GM23338 (cell line): Measurements from ENCODE around the gene ACOX1. TPM values are rescaled to one million over a fixed set of nuclear protein-coding genes. Genes with fewer than 3 reads are reported as not detected.

Experiments
- ATAC-seq: fragments of 200-7000 bp; cut with Tn5 transposase; 3 replicates; pipeline ENCODE4 v1.9.1; 2020
- DNase-seq: peaks from one replicate; pipeline ENCODE4 v3.0.0-alpha.2; 2015; ENCODE audit warnings: low spot score
- H2AFZ ChIP-seq: fragments of 200-600 bp; sonication (generic); 2 replicates; pipeline ENCODE4 v1.8.0; 2016; ENCODE audit warnings: antibody characterized with exemption, mild to moderate bottlenecking, moderate library complexity
- H3F3A ChIP-seq: fragments of 200-600 bp; sonication (generic); replicated peaks from 2 replicates; pipeline ENCODE4 v1.8.0; 2017; ENCODE audit warnings: antibody characterized with exemption, mixed run types, low read depth
- H3K27ac ChIP-seq: fragments of 200-600 bp; sonication (generic); 2 replicates; pipeline ENCODE4 v1.6.1; 2016; ENCODE audit warnings: low read depth
- H3K27me3 ChIP-seq: fragments of 200-600 bp; sonication (generic); 2 replicates; pipeline ENCODE4 v1.8.0; 2016; ENCODE audit warnings: mild to moderate bottlenecking, mixed run types, moderate library complexity; ENCODE audit not compliant: insufficient read depth
- H3K36me3 ChIP-seq: fragments of 200-600 bp; sonication (generic); 2 replicates; pipeline ENCODE4 v1.8.0; 2016; ENCODE audit warnings: mild to moderate bottlenecking; ENCODE audit not compliant: insufficient read depth
- H3K4me1 ChIP-seq: fragments of 200-600 bp; sonication (generic); 2 replicates; pipeline ENCODE4 v1.8.0; 2016; ENCODE audit warnings: mild to moderate bottlenecking, moderate library complexity; ENCODE audit not compliant: insufficient read depth
- H3K4me2 ChIP-seq: fragments of 200-600 bp; sonication (generic); 2 replicates; pipeline ENCODE4 v1.7.1; 2017; ENCODE audit warnings: mixed run types
- H3K4me3 ChIP-seq: fragments of 200-600 bp; sonication (generic); 2 replicates; pipeline ENCODE4 v1.6.1; 2016; ENCODE audit warnings: mixed run types
- H3K79me2 ChIP-seq: fragments of 200-600 bp; sonication (generic); replicated peaks from 2 replicates; pipeline ENCODE4 v1.8.0; 2017; ENCODE audit warnings: mild to moderate bottlenecking; ENCODE audit not compliant: insufficient read depth
- H3K9me2 ChIP-seq: fragments of 200-600 bp; sonication (generic); 2 replicates; pipeline ENCODE4 v1.8.0; 2017; ENCODE audit not compliant: insufficient read depth
- H4K20me1 ChIP-seq: fragments of 200-600 bp; sonication (generic); replicated peaks from 2 replicates; pipeline ENCODE4 v1.8.0; 2017; ENCODE audit warnings: mild to moderate bottlenecking; ENCODE audit not compliant: insufficient read depth
- H3K27ac Mint-ChIP-seq: 2 replicates; pipeline ENCODE4 v1.8.0; 2020; ENCODE audit warnings: inconsistent platforms, mild to moderate bottlenecking, moderate library complexity, mixed read lengths
- H3K27me3 Mint-ChIP-seq: 3 replicates; pipeline ENCODE4 v1.8.0; 2022; ENCODE audit warnings: low read depth, mild to moderate bottlenecking, moderate library complexity, mixed read lengths, inconsistent platforms; ENCODE audit not compliant: insufficient read depth, poor library complexity
- H3K36me3 Mint-ChIP-seq: 3 replicates; pipeline ENCODE4 v1.8.0; 2021; ENCODE audit warnings: low read depth, mild to moderate bottlenecking, inconsistent platforms, moderate library complexity, mixed read lengths
- H3K4me1 Mint-ChIP-seq: 3 replicates; pipeline ENCODE4 v1.8.0; 2020; ENCODE audit warnings: mild to moderate bottlenecking, inconsistent platforms, mixed read lengths
- H3K4me3 Mint-ChIP-seq: 3 replicates; pipeline ENCODE4 v1.8.0; 2021; ENCODE audit warnings: moderate library complexity, mild to moderate bottlenecking, inconsistent platforms, mixed read lengths
- H3K9me3 Mint-ChIP-seq: 3 replicates; pipeline ENCODE4 v1.8.0; 2020; ENCODE audit warnings: moderate library complexity, mild to moderate bottlenecking, inconsistent platforms, mixed read lengths
- CREB1 ChIP-seq: fragments of 250-450 bp; sonication (Bioruptor Pico); IDR thresholded peaks from 2 replicates; pipeline ENCODE4 v1.5.0; 2020; ENCODE audit warnings: low read depth, mild to moderate bottlenecking, moderate library complexity
- EZH2phosphoT487 ChIP-seq: fragments of 200-600 bp; sonication (generic); IDR thresholded peaks from one replicate; pipeline ENCODE4 v1.8.1; 2018; ENCODE audit warnings: antibody characterized with exemption; ENCODE audit not compliant: unreplicated experiment
- JUNB ChIP-seq: IDR thresholded peaks from one replicate; pipeline ENCODE4 v1.6.1; 2016; ENCODE audit warnings: antibody characterized with exemption; ENCODE audit not compliant: unreplicated experiment
- STAT1 ChIP-seq: IDR thresholded peaks from one replicate; pipeline ENCODE4 v1.6.1; 2016; ENCODE audit warnings: antibody characterized with exemption; ENCODE audit not compliant: unreplicated experiment
- ZNF114 ChIP-seq: fragments of 250-450 bp; sonication (Bioruptor Pico); IDR thresholded peaks from 2 replicates; pipeline ENCODE4 v1.5.0; 2020; ENCODE audit warnings: mild to moderate bottlenecking, moderate library complexity
- polyA plus RNA-seq: library from polyadenylated mRNA; unstranded; fragments of >200 nt; fragmentation: Nextera tagmentation; extraction: Ambion mirVana; gene quantifications from 2 replicates; pipeline ENCODE4 v1.2.1, GENCODE V29; 2016
- total RNA-seq: library from RNA; depleted of rRNA; stranded (reverse); fragments of >200 nt; shearing (Covaris generic); gene quantifications from 2 replicates; pipeline ENCODE4 v1.2.3, GENCODE V29; 2014
- TF ChIP-seq, protein P1 (sequence below): IDR thresholded peaks from one replicate; pipeline ENCODE4 v1.6.1; 2018; ENCODE audit warnings: antibody characterized with exemption; ENCODE audit not compliant: unreplicated experiment
- TF ChIP-seq, protein P2 (sequence below): IDR thresholded peaks from 2 replicates; pipeline ENCODE4 v1.6.1; 2016; ENCODE audit warnings: antibody characterized with exemption
- TF ChIP-seq, protein P3 (sequence below), 2 experiments: fragments of 200-600 bp in 1 of 2; sonication (generic) in 1 of 2; conservative IDR thresholded peaks; 2 replicates each; pipeline versions ENCODE4 v1.5.1 to v1.6.1; 2016 to 2017; ENCODE audit warnings: antibody characterized with exemption in 2 of 2, low read depth in 2 of 2, mild to moderate bottlenecking in 2 of 2, moderate library complexity in 1 of 2
- TF ChIP-seq, protein P4 (sequence below): fragments of 250-450 bp; sonication (Bioruptor Pico); IDR thresholded peaks from 2 replicates; pipeline ENCODE4 v1.5.0; 2020; ENCODE audit warnings: mild to moderate bottlenecking, moderate library complexity

ACOX1 gene
- total and polyA plus RNA-seq, 2 experiments from 2014 or later = 12.8 to 32.9 TPM

DNA sequence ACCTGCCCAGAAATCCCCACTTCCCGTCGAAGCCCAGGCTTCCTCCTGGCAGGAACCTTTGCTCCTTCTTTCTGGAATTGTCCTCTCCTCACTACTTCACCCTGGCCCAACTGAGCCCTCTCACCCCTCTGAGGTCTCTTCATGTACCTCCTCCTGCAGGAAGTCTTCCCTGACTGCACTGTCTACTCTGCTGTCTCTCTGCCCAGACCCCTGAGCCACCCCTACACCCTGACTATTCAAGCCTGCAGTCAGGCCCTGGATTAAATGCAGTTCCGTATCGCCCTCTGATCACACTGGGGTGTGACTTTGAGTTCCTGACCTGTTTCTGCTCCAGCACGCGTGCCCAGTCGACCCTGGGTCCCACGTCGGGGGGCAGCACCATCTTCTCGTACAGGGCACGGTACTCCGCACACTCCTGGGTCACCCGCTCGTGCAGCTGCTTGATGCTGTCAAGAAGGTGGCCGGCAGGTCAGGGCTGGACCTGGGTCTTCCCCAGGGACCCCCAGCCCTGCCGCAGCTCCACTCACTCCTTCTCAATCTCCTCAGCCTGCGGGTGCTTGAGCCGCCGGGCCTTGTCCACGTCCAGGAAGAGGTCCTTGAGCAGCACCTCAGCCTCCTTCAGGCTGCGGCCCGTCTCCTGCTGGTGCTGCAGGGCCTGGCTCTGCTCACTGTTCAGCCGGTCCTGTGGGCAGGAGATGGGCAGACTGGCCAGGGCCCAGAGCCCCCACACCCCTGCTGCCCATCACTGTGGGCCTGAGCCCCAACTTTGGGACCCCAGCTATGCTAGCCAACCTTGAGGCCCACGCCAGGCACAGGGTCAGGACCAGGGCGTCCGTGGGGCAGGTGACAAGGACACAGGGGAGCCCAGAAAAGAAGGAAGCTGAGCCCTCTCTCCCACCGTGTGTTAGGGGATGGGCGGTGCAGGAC, 44.3 kb upstream of the ACOX1 start (continued):
- TF ChIP-seq JUNB (no peak), CREB1 (CRISPR knock-in tag) (no peak), STAT1 (no peak), ZNF114 (no peak)
- TF ChIP-seq, protein P1, sequence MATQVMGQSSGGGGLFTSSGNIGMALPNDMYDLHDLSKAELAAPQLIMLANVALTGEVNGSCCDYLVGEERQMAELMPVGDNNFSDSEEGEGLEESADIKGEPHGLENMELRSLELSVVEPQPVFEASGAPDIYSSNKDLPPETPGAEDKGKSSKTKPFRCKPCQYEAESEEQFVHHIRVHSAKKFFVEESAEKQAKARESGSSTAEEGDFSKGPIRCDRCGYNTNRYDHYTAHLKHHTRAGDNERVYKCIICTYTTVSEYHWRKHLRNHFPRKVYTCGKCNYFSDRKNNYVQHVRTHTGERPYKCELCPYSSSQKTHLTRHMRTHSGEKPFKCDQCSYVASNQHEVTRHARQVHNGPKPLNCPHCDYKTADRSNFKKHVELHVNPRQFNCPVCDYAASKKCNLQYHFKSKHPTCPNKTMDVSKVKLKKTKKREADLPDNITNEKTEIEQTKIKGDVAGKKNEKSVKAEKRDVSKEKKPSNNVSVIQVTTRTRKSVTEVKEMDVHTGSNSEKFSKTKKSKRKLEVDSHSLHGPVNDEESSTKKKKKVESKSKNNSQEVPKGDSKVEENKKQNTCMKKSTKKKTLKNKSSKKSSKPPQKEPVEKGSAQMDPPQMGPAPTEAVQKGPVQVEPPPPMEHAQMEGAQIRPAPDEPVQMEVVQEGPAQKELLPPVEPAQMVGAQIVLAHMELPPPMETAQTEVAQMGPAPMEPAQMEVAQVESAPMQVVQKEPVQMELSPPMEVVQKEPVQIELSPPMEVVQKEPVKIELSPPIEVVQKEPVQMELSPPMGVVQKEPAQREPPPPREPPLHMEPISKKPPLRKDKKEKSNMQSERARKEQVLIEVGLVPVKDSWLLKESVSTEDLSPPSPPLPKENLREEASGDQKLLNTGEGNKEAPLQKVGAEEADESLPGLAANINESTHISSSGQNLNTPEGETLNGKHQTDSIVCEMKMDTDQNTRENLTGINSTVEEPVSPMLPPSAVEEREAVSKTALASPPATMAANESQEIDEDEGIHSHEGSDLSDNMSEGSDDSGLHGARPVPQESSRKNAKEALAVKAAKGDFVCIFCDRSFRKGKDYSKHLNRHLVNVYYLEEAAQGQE = no peak
- TF ChIP-seq, protein P2, sequence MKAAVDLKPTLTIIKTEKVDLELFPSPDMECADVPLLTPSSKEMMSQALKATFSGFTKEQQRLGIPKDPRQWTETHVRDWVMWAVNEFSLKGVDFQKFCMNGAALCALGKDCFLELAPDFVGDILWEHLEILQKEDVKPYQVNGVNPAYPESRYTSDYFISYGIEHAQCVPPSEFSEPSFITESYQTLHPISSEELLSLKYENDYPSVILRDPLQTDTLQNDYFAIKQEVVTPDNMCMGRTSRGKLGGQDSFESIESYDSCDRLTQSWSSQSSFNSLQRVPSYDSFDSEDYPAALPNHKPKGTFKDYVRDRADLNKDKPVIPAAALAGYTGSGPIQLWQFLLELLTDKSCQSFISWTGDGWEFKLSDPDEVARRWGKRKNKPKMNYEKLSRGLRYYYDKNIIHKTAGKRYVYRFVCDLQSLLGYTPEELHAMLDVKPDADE = no peak

DNA sequence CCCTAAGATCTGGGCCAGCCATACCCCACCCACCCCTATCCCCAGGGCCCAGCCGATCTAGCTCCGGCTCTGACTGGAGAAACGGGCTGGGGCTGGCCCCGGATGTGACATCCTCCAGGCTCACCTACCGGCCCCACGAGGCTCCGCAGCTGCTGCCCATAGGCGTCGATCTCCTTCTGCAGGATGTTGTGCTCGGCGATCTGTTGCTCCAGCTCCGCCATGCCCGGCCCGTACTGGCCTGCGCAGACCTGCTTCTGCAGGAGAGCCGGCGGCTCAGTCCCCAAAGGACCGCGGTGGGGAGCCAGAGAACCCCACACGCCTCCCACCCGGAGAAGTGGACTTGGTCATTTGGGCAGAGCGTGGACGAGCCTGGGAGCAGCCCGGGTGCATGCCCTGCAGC, 43.3 kb upstream of the ACOX1 start:
- ATAC-seq = peak; percentile 10
- Mint-ChIP-seq H3K36me3 (no peaks in the 10 kb centered on the region), H3K4me1 (peaks cover 3% of the 10 kb centered on the region; the same call in 1 of the 3 replicates)

More for the DNA sequence above, 43.3 kb upstream of the ACOX1 start:
- no peak overlapping the region for H3K27ac Mint-ChIP-seq
- Histone ChIP-seq H3K36me3 (no peaks in the 10 kb centered on the region), H3K4me3 (no peak overlapping the region), H3K9me2 (no peaks in the 10 kb centered on the region), H4K20me1 (no peaks in the 10 kb centered on the region), H3K79me2 (no peaks in the 10 kb centered on the region), H2AFZ (no peak overlapping the region), H3K4me2 (no peak overlapping the region), H3F3A (no peaks in the 10 kb centered on the region), H3K27me3 (no peaks in the 10 kb centered on the region), H3K4me1 (no peaks in the 10 kb centered on the region), H3K27ac (no peak overlapping the region)
- H3K9me3 Mint-ChIP-seq = no peaks in the 10 kb centered on the region
- peak; percentile 45 for DNase-seq
- no peak overlapping the region for H3K4me3 Mint-ChIP-seq
- no peak for TF ChIP-seq EZH2phosphoT487
- TF ChIP-seq CREB1 (CRISPR knock-in tag) = no peak
- TF ChIP-seq, protein P3, sequence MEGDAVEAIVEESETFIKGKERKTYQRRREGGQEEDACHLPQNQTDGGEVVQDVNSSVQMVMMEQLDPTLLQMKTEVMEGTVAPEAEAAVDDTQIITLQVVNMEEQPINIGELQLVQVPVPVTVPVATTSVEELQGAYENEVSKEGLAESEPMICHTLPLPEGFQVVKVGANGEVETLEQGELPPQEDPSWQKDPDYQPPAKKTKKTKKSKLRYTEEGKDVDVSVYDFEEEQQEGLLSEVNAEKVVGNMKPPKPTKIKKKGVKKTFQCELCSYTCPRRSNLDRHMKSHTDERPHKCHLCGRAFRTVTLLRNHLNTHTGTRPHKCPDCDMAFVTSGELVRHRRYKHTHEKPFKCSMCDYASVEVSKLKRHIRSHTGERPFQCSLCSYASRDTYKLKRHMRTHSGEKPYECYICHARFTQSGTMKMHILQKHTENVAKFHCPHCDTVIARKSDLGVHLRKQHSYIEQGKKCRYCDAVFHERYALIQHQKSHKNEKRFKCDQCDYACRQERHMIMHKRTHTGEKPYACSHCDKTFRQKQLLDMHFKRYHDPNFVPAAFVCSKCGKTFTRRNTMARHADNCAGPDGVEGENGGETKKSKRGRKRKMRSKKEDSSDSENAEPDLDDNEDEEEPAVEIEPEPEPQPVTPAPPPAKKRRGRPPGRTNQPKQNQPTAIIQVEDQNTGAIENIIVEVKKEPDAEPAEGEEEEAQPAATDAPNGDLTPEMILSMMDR (conservative IDR thresholded peaks at IDR 0.05; ENCODE audit: low read depth in 2 of 2) = no peak
- TF ChIP-seq STAT1 = no peak
- TF ChIP-seq JUNB = no peak
- TF ChIP-seq, protein P4, sequence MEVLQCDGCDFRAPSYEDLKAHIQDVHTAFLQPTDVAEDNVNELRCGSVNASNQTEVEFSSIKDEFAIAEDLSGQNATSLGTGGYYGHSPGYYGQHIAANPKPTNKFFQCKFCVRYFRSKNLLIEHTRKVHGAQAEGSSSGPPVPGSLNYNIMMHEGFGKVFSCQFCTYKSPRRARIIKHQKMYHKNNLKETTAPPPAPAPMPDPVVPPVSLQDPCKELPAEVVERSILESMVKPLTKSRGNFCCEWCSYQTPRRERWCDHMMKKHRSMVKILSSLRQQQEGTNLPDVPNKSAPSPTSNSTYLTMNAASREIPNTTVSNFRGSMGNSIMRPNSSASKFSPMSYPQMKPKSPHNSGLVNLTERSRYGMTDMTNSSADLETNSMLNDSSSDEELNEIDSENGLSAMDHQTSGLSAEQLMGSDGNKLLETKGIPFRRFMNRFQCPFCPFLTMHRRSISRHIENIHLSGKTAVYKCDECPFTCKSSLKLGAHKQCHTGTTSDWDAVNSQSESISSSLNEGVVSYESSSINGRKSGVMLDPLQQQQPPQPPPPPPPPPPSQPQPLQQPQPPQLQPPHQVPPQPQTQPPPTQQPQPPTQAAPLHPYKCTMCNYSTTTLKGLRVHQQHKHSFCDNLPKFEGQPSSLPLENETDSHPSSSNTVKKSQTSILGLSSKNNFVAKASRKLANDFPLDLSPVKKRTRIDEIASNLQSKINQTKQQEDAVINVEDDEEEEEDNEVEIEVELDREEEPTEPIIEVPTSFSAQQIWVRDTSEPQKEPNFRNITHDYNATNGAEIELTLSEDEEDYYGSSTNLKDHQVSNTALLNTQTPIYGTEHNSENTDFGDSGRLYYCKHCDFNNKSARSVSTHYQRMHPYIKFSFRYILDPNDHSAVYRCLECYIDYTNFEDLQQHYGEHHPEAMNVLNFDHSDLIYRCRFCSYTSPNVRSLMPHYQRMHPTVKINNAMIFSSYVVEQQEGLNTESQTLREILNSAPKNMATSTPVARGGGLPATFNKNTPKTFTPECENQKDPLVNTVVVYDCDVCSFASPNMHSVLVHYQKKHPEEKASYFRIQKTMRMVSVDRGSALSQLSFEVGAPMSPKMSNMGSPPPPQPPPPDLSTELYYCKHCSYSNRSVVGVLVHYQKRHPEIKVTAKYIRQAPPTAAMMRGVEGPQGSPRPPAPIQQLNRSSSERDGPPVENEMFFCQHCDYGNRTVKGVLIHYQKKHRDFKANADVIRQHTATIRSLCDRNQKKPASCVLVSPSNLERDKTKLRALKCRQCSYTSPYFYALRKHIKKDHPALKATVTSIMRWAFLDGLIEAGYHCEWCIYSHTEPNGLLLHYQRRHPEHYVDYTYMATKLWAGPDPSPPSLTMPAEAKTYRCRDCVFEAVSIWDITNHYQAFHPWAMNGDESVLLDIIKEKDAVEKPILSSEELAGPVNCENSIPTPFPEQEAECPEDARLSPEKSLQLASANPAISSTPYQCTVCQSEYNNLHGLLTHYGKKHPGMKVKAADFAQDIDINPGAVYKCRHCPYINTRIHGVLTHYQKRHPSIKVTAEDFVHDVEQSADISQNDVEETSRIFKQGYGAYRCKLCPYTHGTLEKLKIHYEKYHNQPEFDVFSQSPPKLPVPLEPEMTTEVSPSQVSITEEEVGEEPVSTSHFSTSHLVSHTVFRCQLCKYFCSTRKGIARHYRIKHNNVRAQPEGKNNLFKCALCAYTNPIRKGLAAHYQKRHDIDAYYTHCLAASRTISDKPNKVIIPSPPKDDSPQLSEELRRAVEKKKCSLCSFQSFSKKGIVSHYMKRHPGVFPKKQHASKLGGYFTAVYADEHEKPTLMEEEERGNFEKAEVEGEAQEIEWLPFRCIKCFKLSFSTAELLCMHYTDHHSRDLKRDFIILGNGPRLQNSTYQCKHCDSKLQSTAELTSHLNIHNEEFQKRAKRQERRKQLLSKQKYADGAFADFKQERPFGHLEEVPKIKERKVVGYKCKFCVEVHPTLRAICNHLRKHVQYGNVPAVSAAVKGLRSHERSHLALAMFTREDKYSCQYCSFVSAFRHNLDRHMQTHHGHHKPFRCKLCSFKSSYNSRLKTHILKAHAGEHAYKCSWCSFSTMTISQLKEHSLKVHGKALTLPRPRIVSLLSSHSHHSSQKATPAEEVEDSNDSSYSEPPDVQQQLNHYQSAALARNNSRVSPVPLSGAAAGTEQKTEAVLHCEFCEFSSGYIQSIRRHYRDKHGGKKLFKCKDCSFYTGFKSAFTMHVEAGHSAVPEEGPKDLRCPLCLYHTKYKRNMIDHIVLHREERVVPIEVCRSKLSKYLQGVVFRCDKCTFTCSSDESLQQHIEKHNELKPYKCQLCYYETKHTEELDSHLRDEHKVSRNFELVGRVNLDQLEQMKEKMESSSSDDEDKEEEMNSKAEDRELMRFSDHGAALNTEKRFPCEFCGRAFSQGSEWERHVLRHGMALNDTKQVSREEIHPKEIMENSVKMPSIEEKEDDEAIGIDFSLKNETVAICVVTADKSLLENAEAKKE (CRISPR knock-in tag) = no peak
- peaks cover 2% of the 10 kb centered on the region for H3K27me3 Mint-ChIP-seq
